K562 (cell line): ENCODE results near the gene DHRS3. TPM values are rescaled to one million over a fixed set of nuclear protein-coding genes. Genes with fewer than 3 reads are reported as not detected.

ENCODE experiments used
- ATAC-seq: fragments of 200-7000 bp; cut with Tn5 transposase; 3 replicates; pipeline ENCODE4 v1.9.1; 2020; ENCODE audit warnings: moderate library complexity
- BruUV-seq: library from RNA; stranded (reverse); fragments of 400-500 nt; replicated peaks from 2 replicates; lab custom pipeline; 2021; lab: Mats Ljungman, UMichigan
- CTCF ChIA-PET: fragments of 300-600 bp; formaldehyde crosslinking; extraction: SDS; loops from one replicate; lab custom pipeline; 2021; ENCODE audit warnings: low intra/inter-chr PET ratio; lab: Yijun Ruan, JAX
- POLR2A ChIA-PET: fragments of 300-600, 350-650 bp; sonication (Branson Sonifier 250); formaldehyde crosslinking; extraction: SDS; loops from one replicate; lab custom pipeline; 2021; ENCODE audit warnings: antibody characterized with exemption, inconsistent platforms; lab: Yijun Ruan, JAX
- DNase-seq, 4 experiments: peaks; one replicate each; pipeline versions ENCODE4 v3.0.0 to v3.0.0-alpha.2; 2011 to 2018; ENCODE audit warnings: low spot score in 3 of 4, mixed read lengths in 3 of 4; ENCODE audit errors: extremely low read depth in 1 of 4
- FAIRE-seq: peaks from 2 replicates; lab custom pipeline; 2011; peaks lifted over from hg19 to GRCh38; lab: Jason Lieb, UNC
- H2AFZ ChIP-seq: 2 replicates; pipeline ENCODE4 v1.6.0; 2011; ENCODE audit warnings: low read depth, low read length, control low read depth, inconsistent platforms
- H3K27ac ChIP-seq: fragments of 200-600 bp; 3 replicates; pipeline ENCODE4 v1.8.0; 2011; ENCODE audit warnings: low read depth, mild to moderate bottlenecking, control low read depth, inconsistent platforms, low read length, moderate library complexity, mixed read lengths; ENCODE audit errors: extremely low read depth
- H3K27me3 ChIP-seq, 2 experiments: fragments of 300-600 bp in 1 of 2; 2 replicates in 1 of 2; 3 replicates in 1 of 2; pipeline versions ENCODE4 v1.6.0 to v1.8.0; 2011; ENCODE audit warnings: inconsistent platforms in 2 of 2, low read length in 2 of 2, mild to moderate bottlenecking in 1 of 2, mixed read lengths in 1 of 2, moderate library complexity in 1 of 2; ENCODE audit not compliant: control insufficient read depth in 2 of 2, insufficient read depth in 2 of 2
- H3K36me3 ChIP-seq: fragments of 300-600 bp; 3 replicates; pipeline ENCODE4 v1.8.0; 2011; ENCODE audit warnings: mild to moderate bottlenecking, low read length, inconsistent platforms; ENCODE audit not compliant: control insufficient read depth, insufficient read depth
- H3K4me1 ChIP-seq, 2 experiments: fragments of 200-600 bp in 1 of 2; replicated peaks in 1 of 2; 2 replicates in 1 of 2; 3 replicates in 1 of 2; pipeline versions ENCODE4 v1.5.1 to v1.8.0; 2011; ENCODE audit warnings: inconsistent platforms in 2 of 2, low read length in 2 of 2, mild to moderate bottlenecking in 1 of 2, mixed read lengths in 1 of 2, moderate library complexity in 1 of 2; ENCODE audit not compliant: control insufficient read depth in 2 of 2, insufficient read depth in 2 of 2
- H3K4me2 ChIP-seq: 2 replicates; pipeline ENCODE4 v1.6.1; 2011; ENCODE audit warnings: low read length, control low read depth, inconsistent platforms, mixed read lengths; ENCODE audit not compliant: insufficient read depth
- H3K4me3 ChIP-seq: fragments of 200-600 bp; sonication (generic), shearing (Covaris generic); 2 replicates; pipeline ENCODE4 v1.5.1; 2016; ENCODE audit warnings: control low read depth, inconsistent platforms
- H3K79me2 ChIP-seq: fragments of 200-600 bp; 3 replicates; pipeline ENCODE4 v1.8.0; 2011; ENCODE audit warnings: low read length, inconsistent platforms; ENCODE audit not compliant: control insufficient read depth, insufficient read depth
- H3K9ac ChIP-seq, 2 experiments: 2 replicates each; pipeline versions ENCODE4 v1.6.0 to v1.6.1; 2011; ENCODE audit warnings: low read depth in 2 of 2, low read length in 2 of 2, control low read depth in 1 of 2, inconsistent platforms in 1 of 2, mild to moderate bottlenecking in 1 of 2, mixed read lengths in 1 of 2; ENCODE audit not compliant: insufficient read depth in 1 of 2
- H3K9me1 ChIP-seq: one replicate; pipeline ENCODE4 v1.6.0; 2011; ENCODE audit warnings: inconsistent platforms, mild to moderate bottlenecking, low read length, moderate library complexity; ENCODE audit not compliant: control insufficient read depth, insufficient read depth
- H3K9me3 ChIP-seq: replicated peaks from 2 replicates; pipeline ENCODE4 v1.5.1; 2011; ENCODE audit warnings: low read depth, low read length, inconsistent platforms; ENCODE audit not compliant: control insufficient read depth, insufficient read depth
- H4K20me1 ChIP-seq: replicated peaks from 2 replicates; pipeline ENCODE4 v1.6.1; 2011; ENCODE audit warnings: low read length, inconsistent platforms, mixed read lengths; ENCODE audit not compliant: control insufficient read depth, insufficient read depth
- ARID4B ChIP-seq: sonication (generic); formaldehyde crosslinking; IDR thresholded peaks from 2 replicates; pipeline ENCODE4 v1.8.0; 2022; ENCODE audit warnings: mild to moderate bottlenecking, missing genetic modification reagents
- BRCA1 ChIP-seq, 2 experiments: fragments of 450-650 bp in 1 of 2; sonication (generic) in 1 of 2; formaldehyde crosslinking in 1 of 2; IDR thresholded peaks; 2 replicates each; pipeline versions ENCODE4 v1.5.0 to v1.6.1; 2017 to 2020; ENCODE audit warnings: mild to moderate bottlenecking in 1 of 2, missing genetic modification reagents in 1 of 2
- ERF ChIP-seq: fragments of 450-650 bp; formaldehyde crosslinking; IDR thresholded peaks from 2 replicates; pipeline ENCODE4 v1.4.0; 2020; ENCODE audit warnings: mild to moderate bottlenecking, mixed read lengths
- FOXJ2 ChIP-seq: fragments of 200-800 bp; sonication (Bioruptor generic); IDR thresholded peaks from 2 replicates; pipeline ENCODE4 v1.6.1; 2016; ENCODE audit warnings: missing genetic modification characterization, missing compliant biosample characterization
- HLTF ChIP-seq: fragments of 450-650 bp; IDR thresholded peaks from 2 replicates; pipeline ENCODE4 v1.6.1; 2016
- MAFK ChIP-seq: IDR thresholded peaks from 2 replicates; pipeline ENCODE4 v1.6.1; 2011; ENCODE audit warnings: low read length, improper control_type of control experiment
- MYC ChIP-seq, 2 experiments: fragments of 250-450 bp in 1 of 2; sonication (Bioruptor Pico) in 1 of 2; IDR thresholded peaks; 2 replicates each; pipeline versions ENCODE4 v1.5.1 to v1.6.1; 2012 to 2021; ENCODE audit warnings: low read depth in 2 of 2, borderline replicate concordance in 1 of 2, improper control_type of control experiment in 1 of 2, low read length in 1 of 2, mild to moderate bottlenecking in 1 of 2, moderate library complexity in 1 of 2
- SMARCE1 ChIP-seq: fragments of 450-650 bp; IDR thresholded peaks from 2 replicates; pipeline ENCODE4 v1.7.1; 2016; ENCODE audit warnings: mild to moderate bottlenecking
- SP1 ChIP-seq: sonication (generic); formaldehyde crosslinking; IDR thresholded peaks from 2 replicates; pipeline ENCODE4 v1.8.1; 2022; ENCODE audit warnings: mild to moderate bottlenecking, missing genetic modification reagents
- SRSF7 ChIP-seq: fragments of 200-400 bp; formaldehyde crosslinking; optimal IDR thresholded peaks from 2 replicates; pipeline ENCODE3; 2017; ENCODE audit warnings: mild to moderate bottlenecking, low read depth, low read length
- ZKSCAN1 ChIP-seq: fragments of 150-350 bp; IDR thresholded peaks from 2 replicates; pipeline ENCODE4 v1.6.1; 2016; ENCODE audit warnings: low read depth, low read length
- ZNF217 ChIP-seq: sonication (generic); formaldehyde crosslinking; IDR thresholded peaks from 2 replicates; pipeline ENCODE4 v1.8.0; 2022; ENCODE audit warnings: mild to moderate bottlenecking, missing genetic modification reagents
- ZNF232 ChIP-seq: sonication (generic); formaldehyde crosslinking; IDR thresholded peaks from 2 replicates; pipeline ENCODE4 v1.8.0; 2022; ENCODE audit warnings: mild to moderate bottlenecking, missing genetic modification reagents
- ZNF431 ChIP-seq: sonication (generic); formaldehyde crosslinking; IDR thresholded peaks from 2 replicates; pipeline ENCODE4 v1.8.0; 2022; ENCODE audit warnings: mild to moderate bottlenecking, missing genetic modification reagents
- WGBS: fragments of 100-300 bp; shearing (Covaris generic); methylation state at CpG from one replicate; pipeline ENCODE4 v1.1.6; 2016; ENCODE audit warnings: low coverage, mixed read lengths; ENCODE audit not compliant: insufficient coverage; ENCODE audit errors: missing lambda C conversion rate; 5-methylcytosine and 5-hydroxymethylcytosine counted together
- in situ Hi-C: fragments of 300-500 bp; cut with MboI; formaldehyde crosslinking; loops from 4 replicates; pipeline ENCODE4 v1.15.0; 2018; ENCODE audit warnings: inconsistent platforms, mixed read lengths
- intact Hi-C: fragments of 100-400 bp; cut with micrococcal nuclease; formaldehyde crosslinking; loops from 2 replicates; pipeline ENCODE4 v1.14.2; 2022
- polyA plus RNA-seq, 8 experiments: library from polyadenylated mRNA; depleted of rRNA in 4 of 8; stranded (reverse) in 5 of 8; unstranded in 3 of 8; fragments of >200 nt; fragmentation: Nextera tagmentation in 2 of 8; fragmentation: Illumina TruSeq in 1 of 8; extraction: Ambion mirVana in 2 of 8; extraction: Trizol in 1 of 8; gene quantifications; 2 replicates each; pipeline versions ENCODE4 v1.2.1 to v1.2.3, GENCODE V29; 2011 to 2014; ENCODE audit warnings: inconsistent platforms in 1 of 8, missing spikeins in 1 of 8
- total RNA-seq, 7 experiments: library from RNA; depleted of rRNA in 6 of 7; stranded (reverse); fragments of >200 nt in 6 of 7; fragmentation: Illumina TruSeq in 2 of 7; extraction: Trizol in 2 of 7; gene quantifications; 2 replicates each; pipeline versions ENCODE4 v1.2.1 to v1.2.3, GENCODE V29; 2011 to 2021; ENCODE audit warnings: low replicate concordance in 1 of 7
- TF ChIP-seq, protein P1 (sequence below), 2 experiments: IDR thresholded peaks in 1 of 2; conservative IDR thresholded peaks in 1 of 2; 2 replicates each; pipeline ENCODE4 v1.6.1; 2016; ENCODE audit warnings: low read depth in 2 of 2, mild to moderate bottlenecking in 1 of 2, missing compliant biosample characterization in 1 of 2, missing genetic modification characterization in 1 of 2, moderate library complexity in 1 of 2

The DHRS3 gene
- total and polyA plus RNA-seq, 9 of the 15 experiments (the other 6 are each of a cell fraction or from before 2014, with no cell fraction given), result 21.0 to 116 (median 58.7) TPM

GRCh38 chr1:12608311-12608957, 9.6 kb downstream of the DHRS3 start:
- 65% methylated on average over 5 of the region's 5 CpGs for WGBS
- intact Hi-C loops, result no loop called here
- Histone ChIP-seq H3K4me3 (no peak overlapping the region), H3K79me2 (peaks cover 79% of the 10 kb centered on the region), H3K27me3 (no peaks in the 10 kb centered on the region), H3K4me1 (peaks cover 16 to 18% of the 10 kb centered on the region in 2 experiments), H3K9me3 (no peaks in the 10 kb centered on the region; the same call in 1 of the 2 replicates), H2AFZ (no peak overlapping the region), H3K9me1 (peaks cover 4% of the 10 kb centered on the region), H4K20me1 (peaks cover 20% of the 10 kb centered on the region), H3K27ac (no peak overlapping the region), H3K9ac (no peak overlapping the region), H3K4me2 (no peak overlapping the region), H3K36me3 (peaks cover 75% of the 10 kb centered on the region)
- no peak for FAIRE-seq
- BruUV-seq, result no TSS peak
- POLR2A ChIA-PET, result interaction anchor here (0.9 kb wide), 2 partner anchors 80 to 269 kb away, joined by 3 read pairs; no protein-coding TSS in a partner anchor
- ATAC-seq, result no peak
- CTCF ChIA-PET, result no interaction called here
- no peak for DNase-seq
- in situ Hi-C loops, result loop anchor here (25.0 kb wide), 1 partner anchor 296 kb away; no protein-coding TSS in a partner anchor
- TF ChIP-seq SMARCE1 (no peak), ZNF431 (CRISPR knock-in tag) (no peak), ZNF217 (CRISPR knock-in tag) (no peak), SRSF7 (no peak), ZKSCAN1 (no peak), MYC (IDR thresholded peaks at IDR 0.05; ENCODE audit: low read depth, low read length) (no peak), MYC (CRISPR knock-in tag; IDR thresholded peaks at IDR 0.05; ENCODE audit: borderline replicate concordance, low read depth) (no peak), MAFK (no peak), FOXJ2 (tag) (no peak), ZNF232 (CRISPR knock-in tag) (no peak), ERF (CRISPR knock-in tag) (no peak), HLTF (no peak), BRCA1 (IDR thresholded peaks at IDR 0.05) (no peak), BRCA1 (CRISPR knock-in tag; IDR thresholded peaks at IDR 0.05) (no peak), ARID4B (no peak), SP1 (CRISPR knock-in tag) (0 out of 2 replicates have a peak, but pooled peaks have one; percentile 32)
- TF ChIP-seq, protein P1, sequence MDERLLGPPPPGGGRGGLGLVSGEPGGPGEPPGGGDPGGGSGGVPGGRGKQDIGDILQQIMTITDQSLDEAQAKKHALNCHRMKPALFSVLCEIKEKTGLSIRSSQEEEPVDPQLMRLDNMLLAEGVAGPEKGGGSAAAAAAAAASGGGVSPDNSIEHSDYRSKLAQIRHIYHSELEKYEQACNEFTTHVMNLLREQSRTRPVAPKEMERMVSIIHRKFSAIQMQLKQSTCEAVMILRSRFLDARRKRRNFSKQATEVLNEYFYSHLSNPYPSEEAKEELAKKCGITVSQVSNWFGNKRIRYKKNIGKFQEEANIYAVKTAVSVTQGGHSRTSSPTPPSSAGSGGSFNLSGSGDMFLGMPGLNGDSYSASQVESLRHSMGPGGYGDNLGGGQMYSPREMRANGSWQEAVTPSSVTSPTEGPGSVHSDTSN (CRISPR knock-in tag; IDR thresholded peaks at IDR 0.05; ENCODE audit: low read depth), result no peak
- TF ChIP-seq, protein P1 (tag; conservative IDR thresholded peaks at IDR 0.05; ENCODE audit: low read depth), result no peak
